HuH-7 (cell line): ENCODE data around the gene DOCK1.
"Not testable (repeated sequence)": the region's sequence is repeated elsewhere in the genome, so short reads cannot be mapped to it uniquely, and the experiment has no call there.

Experiments
- DNase-seq: peaks from one replicate; pipeline ENCODE4 v3.0.0; 2011; ENCODE audit warnings: low spot score

DOCK1 gene

GRCh38 chr10:127278001-127278400 is 372.8 kb downstream of the DOCK1 start:
- no peak for DNase-seq

- DNase-seq = peak; percentile 20
Measured at GRCh38 chr10:127279334-127279774, 374.1 kb downstream of the DOCK1 start.

GRCh38 chr10:127280446-127280845 is 375.2 kb downstream of the DOCK1 start:
- DNase-seq = no peak

- no peak for DNase-seq
Measured at GRCh38 chr10:127283017-127283416, 377.8 kb downstream of the DOCK1 start.

- no peak for DNase-seq
Measured at GRCh38 chr10:127283576-127283975, 378.3 kb downstream of the DOCK1 start.

DNA sequence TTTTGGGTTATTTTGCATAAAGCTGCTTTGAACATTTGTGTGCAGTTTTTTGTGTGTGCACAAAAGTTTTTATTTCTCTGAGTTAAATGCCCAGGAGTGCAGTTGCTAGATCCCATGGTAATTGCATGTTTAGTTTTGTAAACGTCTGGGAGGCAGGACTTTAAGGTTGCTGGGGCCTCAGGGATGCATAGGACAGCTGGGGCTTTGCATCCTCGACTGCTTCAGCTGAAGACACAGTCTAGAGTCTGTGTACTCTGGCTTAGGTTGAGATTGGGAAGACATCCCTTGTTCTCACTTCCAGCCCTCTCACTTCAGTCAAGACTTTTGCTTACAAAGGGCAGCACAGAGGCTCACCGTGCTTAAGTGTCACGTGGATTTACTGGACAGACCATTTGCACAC is 385.6 kb downstream of the DOCK1 start:
- DNase-seq = no peak

GRCh38 chr10:127291329-127291728 is 386.1 kb downstream of the DOCK1 start:
- DNase-seq = no peak

DNA sequence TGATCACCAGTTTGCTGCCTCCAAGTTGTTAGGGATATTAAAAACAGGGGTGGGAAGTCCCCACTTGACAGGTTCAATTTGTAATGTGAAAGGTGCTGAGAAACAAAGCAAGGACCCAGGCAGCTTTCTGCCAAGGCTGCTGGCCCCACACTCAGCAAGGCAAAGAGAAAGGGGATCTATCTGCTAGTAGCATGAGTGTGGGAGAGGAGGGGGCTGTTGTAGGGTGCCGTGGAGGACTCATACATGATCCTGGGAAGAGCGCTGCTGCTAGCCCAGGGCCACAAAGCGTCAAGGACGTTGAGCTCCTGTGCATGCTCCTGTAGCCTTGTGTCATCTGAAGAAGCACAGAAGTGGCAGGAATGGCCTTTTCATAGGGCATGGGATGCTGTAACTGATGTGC is 387.7 kb downstream of the DOCK1 start:
- DNase-seq = no peak

GRCh38 chr10:127293640-127294039 is 388.4 kb downstream of the DOCK1 start:
- no peak for DNase-seq

DNA sequence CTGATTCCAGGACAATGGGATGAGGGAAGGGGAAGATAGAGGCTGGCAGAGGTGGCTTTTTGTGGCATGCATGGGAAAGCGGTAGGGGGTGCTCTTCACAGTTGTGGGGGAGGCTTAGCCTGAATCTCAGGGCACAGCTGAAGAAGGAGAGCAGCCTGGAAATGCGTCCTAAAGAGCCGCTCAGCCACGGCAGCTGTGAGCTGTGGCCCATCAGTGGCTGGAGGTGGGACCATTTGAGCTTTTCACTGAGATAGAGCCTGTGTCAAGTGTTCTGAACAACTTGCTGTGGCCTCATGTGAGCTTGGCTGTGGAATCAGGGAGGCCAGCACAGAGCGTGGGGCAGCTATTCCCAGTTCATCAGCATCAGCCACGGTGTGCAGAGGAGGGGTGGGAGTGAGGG is 391.5 kb downstream of the DOCK1 start:
- no peak for DNase-seq

DNA sequence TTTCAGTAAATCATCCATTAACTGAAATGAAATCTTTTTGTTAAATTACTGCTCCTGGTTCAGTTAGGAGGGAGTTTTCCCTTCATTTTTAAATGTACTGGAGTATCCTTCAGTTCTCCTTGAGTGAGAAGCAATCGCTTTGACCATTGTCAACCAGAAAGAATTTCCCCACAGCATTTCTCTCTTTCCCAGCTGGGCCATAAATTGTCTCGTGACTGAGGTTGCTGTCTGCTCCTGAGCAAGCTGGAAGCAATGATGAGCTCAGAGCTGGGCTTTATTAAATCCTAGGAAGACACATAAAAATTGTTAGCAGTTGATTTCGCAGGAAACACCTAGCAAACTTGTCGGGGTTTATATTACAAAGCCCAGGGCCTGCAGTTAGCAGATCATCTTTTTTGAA is 393.2 kb downstream of the DOCK1 start:
- no peak for DNase-seq

- DNase-seq = not testable (repeated sequence)
Measured at GRCh38 chr10:127299192-127299591, 394.0 kb downstream of the DOCK1 start.

- DNase-seq = no peak
Measured at GRCh38 chr10:127299956-127300689, 394.9 kb downstream of the DOCK1 start.

- DNase-seq = peak; percentile 70
Measured at GRCh38 chr10:127300868-127301321, 395.7 kb downstream of the DOCK1 start.

DNA sequence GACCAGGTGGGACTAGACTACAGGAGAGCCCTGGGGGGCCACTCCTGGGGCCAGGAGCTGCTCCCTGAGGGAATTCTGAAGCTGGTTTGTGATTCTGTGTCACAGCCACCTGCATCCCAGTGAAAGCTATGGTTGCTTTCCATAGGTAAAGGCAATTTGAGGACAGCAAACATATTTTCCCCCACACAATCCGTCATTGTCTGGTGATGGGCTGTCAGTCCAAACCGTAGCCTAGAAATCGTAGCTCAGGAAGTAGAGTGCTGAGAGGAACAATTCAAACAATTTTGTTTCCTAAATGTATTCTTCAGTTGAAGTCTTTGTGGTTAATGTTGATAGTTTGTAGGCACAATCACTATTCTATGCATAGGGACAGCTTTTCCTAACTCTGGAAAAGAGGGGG is 397.1 kb downstream of the DOCK1 start:
- no peak for DNase-seq

DNA sequence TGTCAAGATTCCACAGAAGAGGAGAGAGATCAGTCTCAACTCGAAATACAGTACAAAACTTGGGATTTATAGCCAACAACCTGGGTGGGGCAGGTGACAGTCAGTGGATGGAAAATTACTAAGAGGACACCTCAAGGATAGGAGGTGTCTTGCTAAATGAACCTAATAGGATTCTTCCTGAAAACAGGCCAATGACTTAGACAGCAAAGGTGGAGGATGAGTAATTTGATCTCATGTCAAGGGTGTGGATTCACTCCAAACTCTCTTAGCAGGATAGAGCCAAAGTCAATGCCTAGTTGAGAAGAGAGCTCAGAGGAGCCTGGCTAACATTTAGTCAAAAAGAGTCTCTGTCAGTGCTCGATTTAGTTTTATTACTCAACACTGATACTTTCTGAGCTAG is 397.9 kb downstream of the DOCK1 start:
- no peak for DNase-seq

DNA sequence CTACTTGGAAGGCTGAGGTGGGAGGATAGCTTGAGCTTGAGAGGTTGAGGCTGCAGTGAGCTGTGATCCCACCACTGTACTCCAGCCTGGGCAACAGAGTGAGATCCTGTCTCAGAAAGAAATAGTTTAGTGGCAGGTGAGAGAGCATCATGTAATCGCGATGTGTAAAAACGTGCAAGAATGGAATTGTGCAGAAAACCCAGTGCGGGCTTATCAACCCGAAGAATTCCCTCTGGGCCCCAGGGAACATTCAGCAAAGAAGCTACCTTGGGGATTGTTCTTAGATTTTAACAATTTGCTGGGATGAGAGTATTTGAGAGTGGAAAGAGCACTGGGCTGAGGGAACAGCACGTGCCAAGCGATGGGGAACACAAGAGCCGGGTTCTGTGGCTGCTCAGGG is 398.5 kb downstream of the DOCK1 start:
- no peak for DNase-seq

DNA sequence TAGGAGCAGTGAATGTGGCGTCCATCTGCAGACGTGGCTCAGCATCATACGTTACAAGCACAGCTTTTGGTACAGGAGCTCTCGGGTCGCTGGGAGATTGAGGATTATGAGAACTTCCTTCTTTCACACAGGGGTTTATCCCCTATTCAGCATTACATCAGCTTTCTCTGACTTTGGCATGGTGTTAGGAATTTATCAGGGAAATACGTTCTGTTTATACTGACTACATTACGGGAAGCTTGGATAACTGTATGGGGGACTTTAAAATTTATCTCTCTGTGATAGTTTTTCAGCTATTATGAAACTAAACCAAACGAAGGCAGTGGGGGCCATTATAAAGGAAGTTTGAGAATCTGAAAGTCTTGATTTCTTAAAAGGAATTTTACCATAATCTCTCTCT is 401.3 kb downstream of the DOCK1 start:
- no peak for DNase-seq

DNA sequence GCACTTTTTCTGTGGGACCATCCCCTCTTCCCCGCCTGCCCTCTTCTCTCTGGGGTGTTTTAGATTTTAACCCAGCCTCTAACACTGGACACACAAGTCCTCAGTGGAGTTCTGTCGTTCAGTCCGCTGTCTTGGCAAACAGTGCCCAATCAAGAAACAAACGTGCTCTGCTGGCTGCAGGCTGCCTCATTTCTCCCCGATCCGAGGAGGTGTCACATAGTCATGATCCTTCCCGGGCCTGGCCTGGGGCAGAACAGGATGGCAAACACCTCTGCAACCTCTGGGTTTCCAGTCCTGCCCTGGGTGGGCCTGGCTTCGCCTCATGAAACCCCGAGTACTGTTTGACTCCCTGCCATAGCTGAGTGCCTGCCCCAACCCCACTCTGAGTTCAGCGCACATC is 402.1 kb downstream of the DOCK1 start:
- no peak for DNase-seq

DNA sequence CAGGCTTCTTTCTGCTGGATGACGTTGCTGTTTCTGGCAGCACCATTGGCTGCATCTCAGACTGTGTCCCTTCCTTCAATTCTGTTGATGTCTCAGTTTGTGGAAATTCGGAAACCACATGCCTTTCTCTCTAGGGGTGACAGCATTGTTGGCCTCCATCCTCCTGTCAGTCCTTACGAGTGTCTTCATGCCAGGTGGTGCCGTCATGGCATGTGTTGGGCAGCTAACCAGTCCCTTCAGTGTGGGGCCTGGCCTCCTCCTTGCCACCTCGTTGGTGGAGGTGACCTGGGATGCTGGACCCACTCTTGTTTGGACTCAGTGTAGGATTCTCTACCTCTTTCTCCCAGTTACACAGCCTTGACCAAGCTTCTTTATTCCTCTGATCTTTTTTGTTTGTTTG is 402.8 kb downstream of the DOCK1 start:
- DNase-seq = no peak

GRCh38 chr10:127309619-127310018 is 404.4 kb downstream of the DOCK1 start:
- DNase-seq = not testable (repeated sequence)

- DNase-seq = no peak
Measured at GRCh38 chr10:127310430-127310829, 405.2 kb downstream of the DOCK1 start.

DNA sequence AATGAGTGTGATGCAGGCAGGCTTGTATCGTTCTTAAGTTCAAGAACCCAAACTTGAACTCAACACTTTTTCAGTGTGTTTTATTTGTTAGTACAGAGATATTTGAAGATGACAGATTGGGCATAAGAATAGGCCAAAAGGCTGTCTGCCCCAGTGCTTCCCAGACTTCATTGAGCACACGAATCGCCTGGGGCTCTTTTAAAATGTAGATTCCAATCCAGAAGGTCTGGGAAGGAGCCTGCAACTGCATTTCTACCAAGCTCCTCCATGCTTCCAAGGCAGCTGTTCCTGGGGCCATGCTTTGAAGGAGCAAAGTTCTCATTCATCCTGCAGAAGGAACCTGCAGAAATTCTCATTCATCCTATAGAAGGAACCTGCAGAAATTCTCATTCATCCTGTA is 405.7 kb downstream of the DOCK1 start:
- DNase-seq = no peak

- no peak for DNase-seq
Measured at GRCh38 chr10:127313996-127314700, 408.9 kb downstream of the DOCK1 start.
